AG04449 (cell line): Measurements from ENCODE around the gene GZMM.
A peak's percentile ranks its signal among the peaks of the same experiment; 100 is the strongest.
"Not testable (repeated sequence)": the region's sequence is repeated elsewhere in the genome, so short reads cannot be mapped to it uniquely, and the experiment has no call there.

Source experiments
- CTCF ChIA-PET: fragments of 350-600 bp; formaldehyde crosslinking; extraction: SDS; loops from one replicate; lab custom pipeline; 2021; ENCODE audit warnings: antibody characterized with exemption; lab: Yijun Ruan, JAX
- POLR2A ChIA-PET: fragments of 400-600, 350-600 bp; formaldehyde crosslinking; extraction: SDS; loops from one replicate; lab custom pipeline; 2020; ENCODE audit warnings: antibody characterized with exemption, inconsistent platforms; lab: Yijun Ruan, JAX
- DNase-seq: peaks from one replicate; pipeline ENCODE4 v3.0.0-alpha.2; 2010; ENCODE audit warnings: low read depth, low spot score
- H3K4me3 ChIP-seq: 2 replicates; pipeline ENCODE4 v1.5.1; 2011; ENCODE audit warnings: low read depth, mild to moderate bottlenecking, control low read depth, low read length
- CTCF ChIP-seq: IDR thresholded peaks from one replicate; pipeline ENCODE4 v1.5.1; 2011; ENCODE audit warnings: mild to moderate bottlenecking, moderate library complexity, low read length, control low read depth, inconsistent platforms; ENCODE audit not compliant: insufficient read depth; ENCODE audit errors: missing control alignments

GZMM gene

DNA sequence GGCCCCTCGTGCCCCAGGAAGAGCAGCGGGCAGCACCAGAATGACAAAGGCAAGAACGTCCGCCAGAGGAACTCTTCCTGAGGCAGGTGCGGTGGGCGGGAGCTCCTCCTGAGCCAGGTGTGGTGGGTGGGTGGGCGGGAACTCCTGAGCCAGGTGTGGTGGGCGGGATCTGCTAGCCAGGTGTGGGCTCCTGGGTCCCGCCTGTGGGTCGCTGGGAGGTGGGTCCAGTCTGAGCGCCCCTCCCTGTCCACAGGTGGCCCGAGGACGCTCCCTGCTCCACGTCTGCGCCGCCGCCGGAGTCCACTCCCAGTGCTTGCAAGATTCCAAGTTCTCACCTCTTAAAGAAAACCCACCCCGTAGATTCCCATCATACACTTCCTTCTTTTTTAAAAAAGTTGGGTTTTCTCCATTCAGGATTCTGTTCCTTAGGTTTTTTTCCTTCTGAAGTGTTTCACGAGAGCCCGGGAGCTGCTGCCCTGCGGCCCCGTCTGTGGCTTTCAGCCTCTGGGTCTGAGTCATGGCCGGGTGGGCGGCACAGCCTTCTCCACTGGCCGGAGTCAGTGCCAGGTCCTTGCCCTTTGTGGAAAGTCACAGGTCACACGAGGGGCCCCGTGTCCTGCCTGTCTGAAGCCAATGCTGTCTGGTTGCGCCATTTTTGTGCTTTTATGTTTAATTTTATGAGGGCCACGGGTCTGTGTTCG lies 38.8 kb downstream of the GZMM start:
- DNase-seq = no peak
- no peak overlapping the region for H3K4me3 ChIP-seq
- no peak for TF ChIP-seq CTCF
- CTCF ChIA-PET = interaction anchor here (5.0 kb wide), 1 partner anchor 6 kb away, joined by 66 read pairs; no protein-coding TSS in a partner anchor
- POLR2A ChIA-PET = no interaction called here

- ChIA-PET POLR2A (interaction anchor here (1.5 kb wide), 1 partner anchor 11 kb away, joined by 4 read pairs; no protein-coding TSS in a partner anchor), CTCF (interaction anchor here (0.9 to 5.0 kb wide), 7 partner anchors 7 to 154 kb away, joined by 3 to 66 read pairs (median 7); no protein-coding TSS in a partner anchor)
- no peak for DNase-seq
- no peak overlapping the region for H3K4me3 ChIP-seq
- no peak for TF ChIP-seq CTCF
Observed at GRCh38 chr19:583198-583967, 39.5 kb downstream of the GZMM start.

DNA sequence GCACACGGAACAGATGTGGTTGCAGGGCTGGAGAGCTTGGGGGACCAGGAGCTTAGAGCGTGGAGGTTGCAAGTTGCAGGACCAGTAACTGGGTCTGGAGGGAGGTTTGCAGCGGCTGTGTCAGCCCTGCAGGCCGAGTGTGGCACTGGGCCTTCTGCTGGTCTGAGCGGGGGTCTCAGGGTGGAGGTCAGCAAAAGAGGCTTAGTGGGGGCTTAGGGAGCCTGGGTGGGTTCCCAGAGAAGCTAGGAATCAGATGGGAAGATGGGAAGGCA lies 40.1 kb downstream of the GZMM start:
- H3K4me3 ChIP-seq = no peak overlapping the region
- no peak for TF ChIP-seq CTCF
- no peak for DNase-seq
- ChIA-PET POLR2A (interaction anchor here (1.5 kb wide), 1 partner anchor 11 kb away, joined by 4 read pairs; no protein-coding TSS in a partner anchor), CTCF (interaction anchor here (0.6 to 5.0 kb wide), 17 partner anchors 8 to 153 kb away, joined by 3 to 66 read pairs (median 4); partner anchors contain the start of gene POLRMT)

- ChIA-PET POLR2A (interaction anchor here (1.5 kb wide), 1 partner anchor 12 kb away, joined by 4 read pairs; no protein-coding TSS in a partner anchor), CTCF (interaction anchor here (0.6 to 5.0 kb wide), 20 partner anchors 8 to 153 kb away, joined by 3 to 66 read pairs (median 3); partner anchors contain the start of gene POLRMT)
- peak; percentile 98 for TF ChIP-seq CTCF
- DNase-seq = no peak
- no peak overlapping the region for H3K4me3 ChIP-seq
Observed at GRCh38 chr19:584240-585001, 40.6 kb downstream of the GZMM start.

DNA sequence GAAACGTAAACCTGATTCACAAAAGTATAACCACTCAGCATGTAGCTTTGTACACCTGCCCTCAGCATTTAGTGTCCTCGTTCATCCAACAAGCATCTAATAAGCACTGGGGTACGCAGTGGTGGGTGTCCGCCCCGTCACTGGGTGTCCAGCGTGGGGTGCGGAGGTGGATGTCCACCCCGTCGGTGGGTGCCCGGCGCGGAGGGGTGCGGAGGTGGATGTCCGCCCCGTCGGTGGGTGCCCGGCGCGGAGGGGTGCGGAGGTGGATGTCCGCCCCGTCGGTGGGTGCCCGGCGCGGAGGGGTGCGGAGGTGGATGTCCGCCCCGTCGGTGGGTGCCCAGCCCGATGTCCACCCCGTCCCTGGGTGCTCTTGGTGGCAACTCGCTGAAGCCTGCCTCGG lies 41.3 kb downstream of the GZMM start:
- CTCF ChIA-PET = interaction anchor here (0.6 to 5.0 kb wide), 17 partner anchors 9 to 152 kb away, joined by 3 to 66 read pairs (median 4); partner anchors contain the start of genes POLRMT and TPGS1
- DNase-seq, POLR2A ChIA-PET: not testable (repeated sequence)

DNA sequence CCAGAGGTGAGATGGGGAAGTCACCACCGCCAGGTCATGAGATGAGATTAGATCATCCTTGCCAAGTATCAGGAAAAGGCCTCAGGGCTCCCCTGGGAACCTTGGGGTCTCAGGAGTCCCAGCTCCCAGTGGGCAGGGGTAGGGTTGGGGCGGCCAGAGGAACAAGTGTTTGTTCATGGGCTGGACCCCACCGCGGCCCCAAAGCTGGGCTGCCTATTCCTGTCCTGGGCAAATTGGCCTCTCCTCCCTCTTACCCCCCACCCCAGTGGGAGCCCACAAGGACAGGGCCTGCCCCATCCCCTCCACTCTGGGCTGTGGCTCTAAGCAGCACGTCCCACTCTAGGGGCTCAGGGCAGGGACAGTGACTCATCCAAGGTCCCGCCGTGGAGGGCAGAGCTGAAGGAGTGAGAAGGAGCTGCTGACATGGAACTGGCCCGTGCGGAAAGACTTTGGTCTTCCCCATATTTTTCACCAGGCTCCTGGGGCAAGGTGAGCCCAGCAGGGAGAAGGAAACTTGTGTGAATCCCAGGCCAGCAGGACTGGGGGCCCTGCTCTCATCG lies 41.8 kb downstream of the GZMM start:
- no peak overlapping the region for H3K4me3 ChIP-seq
- POLR2A ChIA-PET = interaction anchor here (0.6 kb wide), 1 partner anchor 26 kb away, joined by 3 read pairs; no protein-coding TSS in a partner anchor
- no peak for TF ChIP-seq CTCF
- CTCF ChIA-PET = interaction anchor here (0.9 to 5.0 kb wide), 11 partner anchors 9 to 151 kb away, joined by 3 to 66 read pairs (median 8); partner anchors contain the start of gene TPGS1
- DNase-seq = no peak

More for the DNA sequence above, 41.3 kb downstream of the GZMM start:
- not testable (repeated sequence) for H3K4me3 ChIP-seq
